NCI-H510A (cell line): ENCODE results near the gene ADCY5.

ENCODE experiments used
- DNase-seq: peaks from one replicate; lab custom pipeline; 2025; lab: John Stamatoyannopoulos, UW

ADCY5 gene

DNA sequence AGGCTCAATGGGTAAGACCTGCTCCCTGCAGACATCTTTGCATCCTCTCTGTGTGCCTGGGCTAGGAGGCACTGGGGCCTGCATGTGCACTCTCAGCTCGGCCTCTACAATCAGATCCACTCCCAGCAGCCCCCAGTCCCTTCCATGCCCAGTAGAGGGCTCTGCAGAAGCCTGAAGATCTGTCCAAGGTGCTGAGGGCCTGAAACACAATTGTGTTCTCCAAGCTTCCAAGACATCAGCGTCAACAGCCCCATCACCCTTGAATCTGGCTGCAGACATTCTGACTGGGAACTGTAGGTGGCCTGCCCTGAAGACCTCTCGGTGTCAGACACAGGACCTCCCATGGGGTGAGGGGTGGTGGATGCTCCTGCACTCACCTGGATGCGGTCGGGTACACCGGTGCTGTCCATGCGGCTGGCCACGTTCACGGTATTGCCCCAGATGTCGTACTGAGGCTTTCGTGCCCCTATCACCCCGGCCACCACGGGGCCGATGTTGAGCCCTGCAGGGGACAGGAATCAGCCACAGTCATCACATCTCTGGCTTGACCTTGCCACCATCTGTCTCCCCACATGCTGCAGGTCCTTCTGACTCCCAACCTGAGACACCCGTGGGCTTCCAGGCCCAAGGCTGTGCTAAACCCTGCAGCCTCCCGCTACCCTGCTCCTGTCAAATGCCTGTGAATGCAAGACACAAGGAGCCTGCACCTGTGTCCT, 162.4 kb downstream of the ADCY5 start:
- DNase-seq = no peak

DNA sequence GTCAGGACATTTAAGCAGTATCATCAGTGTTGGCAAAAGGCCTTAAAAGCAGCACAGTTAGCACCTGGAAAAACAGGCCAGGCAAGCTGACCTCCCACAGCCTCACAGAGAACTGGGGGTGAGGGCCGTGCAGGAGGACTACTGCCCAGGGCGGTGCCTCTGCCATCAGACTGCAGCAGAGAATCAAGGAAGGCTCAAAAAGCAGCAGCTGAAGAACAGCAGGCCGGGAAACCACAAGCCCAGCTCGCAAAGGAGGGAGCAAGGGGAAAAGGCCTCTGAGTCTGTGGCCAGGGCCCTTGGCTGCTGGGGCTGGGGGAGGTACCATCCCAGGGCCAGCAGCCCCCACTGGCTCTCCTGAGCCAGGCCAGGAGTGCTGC, 163.0 kb downstream of the ADCY5 start:
- no peak for DNase-seq

DNA sequence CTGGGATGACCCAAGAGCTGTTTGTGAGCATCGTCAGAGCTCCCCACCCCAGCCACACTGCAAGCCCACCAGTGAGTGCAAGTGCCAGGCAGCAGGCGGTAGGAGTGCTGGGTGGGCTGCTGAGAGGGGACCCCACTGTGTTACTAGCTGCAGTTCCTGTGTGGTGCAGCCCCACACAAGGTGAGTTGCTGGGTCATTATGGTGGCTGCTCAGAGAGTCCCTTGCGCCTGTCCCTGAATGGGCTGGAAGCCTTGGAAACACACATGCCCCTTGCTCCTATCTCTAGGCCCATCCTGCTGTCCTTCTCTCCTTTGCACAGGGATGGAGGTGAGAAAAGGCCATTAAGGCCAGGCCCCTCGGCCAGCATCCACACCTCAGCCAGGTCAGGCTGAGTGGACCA, 163.4 kb downstream of the ADCY5 start:
- no peak for DNase-seq

GRCh38 chr3:123285066-123285465, 163.8 kb downstream of the ADCY5 start:
- DNase-seq = no peak

DNA sequence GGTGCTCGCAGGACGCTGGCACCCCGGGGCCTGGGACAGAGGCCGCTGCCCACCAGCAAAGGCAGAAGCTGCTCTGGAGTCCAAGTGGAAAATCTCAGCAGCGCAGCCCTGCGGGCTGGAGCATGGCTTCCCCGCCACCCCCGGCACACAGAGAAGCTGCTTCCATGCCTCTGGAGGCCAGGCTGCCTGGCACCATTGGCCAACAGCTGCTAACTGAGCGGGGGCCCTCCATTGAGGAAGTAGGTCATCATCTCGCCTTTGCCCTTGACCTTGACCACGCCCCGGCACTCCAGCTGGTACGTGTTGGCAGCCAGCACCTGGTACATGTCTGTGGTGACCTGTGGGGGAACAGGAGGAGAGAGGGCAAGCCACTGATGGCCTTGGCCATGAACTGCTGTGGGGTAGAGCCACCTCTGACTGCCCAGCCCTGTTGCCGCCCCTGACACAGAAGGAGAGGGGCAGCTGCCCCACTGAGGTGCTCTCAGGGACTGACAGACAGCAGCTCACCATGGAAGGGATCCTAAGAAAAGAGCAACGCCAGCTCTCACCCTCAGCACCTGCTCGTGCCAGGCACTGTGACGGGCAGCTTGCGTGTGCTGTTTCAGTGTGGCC, 164.4 kb downstream of the ADCY5 start:
- no peak for DNase-seq

DNA sequence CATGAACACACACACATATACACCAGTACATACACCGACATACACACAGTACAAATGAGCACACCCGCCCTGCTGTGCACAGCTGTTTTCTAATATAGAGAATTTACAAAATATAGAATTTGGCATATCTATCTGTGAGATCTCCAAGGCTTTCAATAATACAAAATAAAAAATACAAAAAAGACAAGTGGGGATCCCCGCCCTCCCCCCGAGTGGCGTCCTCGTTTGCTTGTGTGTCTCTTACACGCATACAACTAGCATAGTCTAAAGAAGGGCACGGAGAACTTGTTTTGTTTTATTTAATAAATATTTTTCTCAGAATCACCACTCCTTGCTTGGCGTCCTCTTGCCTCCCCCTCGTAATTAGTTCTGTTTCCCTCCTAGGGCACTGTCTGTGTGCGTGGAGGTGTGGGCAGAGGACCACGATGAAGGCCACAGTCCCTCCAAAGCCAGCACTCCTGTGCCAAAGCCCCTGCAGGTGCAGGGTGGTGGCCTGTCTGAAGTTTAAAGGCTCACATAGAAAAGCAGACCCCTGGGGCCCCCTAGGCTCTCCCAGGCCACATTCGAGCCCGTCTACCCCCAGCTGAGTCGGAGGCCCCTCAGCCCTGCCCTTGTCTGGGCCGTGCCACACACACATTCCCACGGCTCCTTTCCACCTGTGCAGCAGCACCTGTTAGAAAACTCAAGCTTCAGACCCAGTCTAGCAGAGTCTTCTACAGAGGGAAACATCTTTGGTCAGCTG, 165.1 kb downstream of the ADCY5 start:
- no peak for DNase-seq

GRCh38 chr3:123283074-123283473, 165.8 kb downstream of the ADCY5 start:
- DNase-seq = no peak

- no peak for DNase-seq
These were observed 166.4 kb downstream of the ADCY5 start for GRCh38 chr3:123282461-123282860.

DNA sequence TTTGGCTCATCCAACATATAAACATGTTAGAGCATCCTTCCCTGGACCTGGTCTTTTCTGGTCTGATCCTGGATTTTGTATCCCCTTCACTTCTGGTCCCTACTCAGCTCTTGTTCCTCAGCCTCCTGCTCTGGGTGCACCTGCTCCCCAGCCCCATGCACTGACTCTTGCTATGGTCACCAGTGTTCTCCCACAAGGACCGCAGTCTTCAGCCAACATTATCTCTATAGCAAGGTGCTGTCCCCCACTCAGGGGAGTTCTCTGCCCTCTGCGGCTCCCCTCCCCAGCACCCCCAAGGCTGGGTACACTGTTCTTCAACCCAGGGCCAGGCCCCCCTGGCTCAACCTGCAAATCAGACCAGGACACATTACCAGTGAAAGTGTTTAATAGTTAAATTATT, 167.0 kb downstream of the ADCY5 start:
- no peak for DNase-seq

GRCh38 chr3:123281406-123281805, 167.5 kb downstream of the ADCY5 start:
- DNase-seq = no peak

- DNase-seq = no peak
These were observed 169.8 kb downstream of the ADCY5 start for GRCh38 chr3:123279121-123279520.

- no peak for DNase-seq
These were observed 170.4 kb downstream of the ADCY5 start for GRCh38 chr3:123278446-123278845.

- no peak for DNase-seq
These were observed 171.8 kb downstream of the ADCY5 start for GRCh38 chr3:123277106-123277505.

- no peak for DNase-seq
These were observed 172.4 kb downstream of the ADCY5 start for GRCh38 chr3:123276346-123277006.

DNA sequence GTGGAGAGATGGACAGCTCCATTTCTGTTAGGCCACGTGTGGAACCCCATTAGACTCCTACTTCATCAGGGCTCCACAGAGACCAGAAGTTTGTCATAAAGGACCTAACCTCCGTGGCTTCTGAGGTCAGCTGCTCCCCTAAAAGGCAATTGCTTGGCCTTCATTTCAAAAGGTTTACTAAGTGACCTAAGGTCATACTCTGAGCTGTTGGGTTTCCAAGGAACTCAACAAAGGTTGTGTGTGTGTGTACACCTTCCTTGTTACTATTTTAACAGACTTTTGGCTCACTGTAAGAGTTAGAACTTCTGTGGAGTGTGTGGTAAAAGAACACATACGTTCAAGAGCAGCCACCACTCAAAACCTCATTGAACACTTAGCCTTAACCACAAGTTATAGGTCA, 173.2 kb downstream of the ADCY5 start:
- DNase-seq = no peak

DNA sequence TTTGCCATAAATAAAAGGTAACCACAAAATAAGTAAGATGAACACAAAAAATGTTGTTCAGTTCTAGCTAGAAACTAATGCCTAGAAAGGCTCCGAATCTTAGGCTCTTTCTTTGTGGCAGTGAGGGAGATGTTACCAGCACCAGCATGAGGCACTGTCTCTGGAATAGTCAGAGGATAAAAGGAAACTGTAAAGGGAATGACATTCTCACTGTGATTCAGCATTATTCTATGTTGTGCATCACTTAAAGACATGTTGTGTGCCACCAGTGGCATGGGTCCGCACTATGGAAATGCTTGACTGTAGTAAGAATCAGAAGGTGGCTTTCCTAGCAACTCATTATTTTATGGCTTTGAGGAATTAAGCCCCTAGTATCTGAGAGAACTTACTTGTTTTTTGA, 176.3 kb downstream of the ADCY5 start:
- DNase-seq = no peak

DNA sequence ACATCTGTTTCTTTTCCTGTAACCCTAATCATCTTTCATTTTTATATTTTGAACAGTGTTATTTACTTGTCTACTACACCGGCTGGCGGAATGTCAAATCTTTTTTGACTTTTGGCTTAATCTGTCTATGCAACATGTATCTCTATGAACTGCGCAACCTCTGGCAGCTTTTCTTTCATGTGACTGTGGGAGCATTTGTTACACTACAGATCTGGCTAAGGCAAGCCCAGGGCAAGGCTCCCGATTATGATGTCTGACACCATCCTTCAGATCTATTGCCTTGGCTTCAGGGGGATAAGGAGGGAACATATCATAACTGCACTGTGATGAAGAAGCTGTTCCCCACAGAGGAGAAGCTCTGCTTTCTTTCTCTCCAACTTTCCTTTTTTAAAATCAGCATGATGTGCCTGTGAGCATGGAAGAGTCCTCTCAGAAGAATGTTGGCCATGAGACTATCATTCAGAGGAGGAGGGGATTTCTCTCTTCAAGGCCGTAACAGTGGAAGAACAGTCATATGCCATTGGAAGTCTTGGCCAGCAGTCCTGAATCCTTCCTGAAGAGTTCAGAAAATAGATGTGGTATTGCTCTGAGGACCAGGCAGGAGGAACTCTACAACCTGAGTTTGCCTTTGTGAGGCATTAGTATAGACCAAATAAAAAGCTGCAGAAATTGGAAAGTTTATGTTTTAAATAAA, 177.3 kb downstream of the ADCY5 start:
- DNase-seq = no peak

- DNase-seq = no peak
These were observed 178.1 kb downstream of the ADCY5 start for GRCh38 chr3:123270818-123271217.

DNA sequence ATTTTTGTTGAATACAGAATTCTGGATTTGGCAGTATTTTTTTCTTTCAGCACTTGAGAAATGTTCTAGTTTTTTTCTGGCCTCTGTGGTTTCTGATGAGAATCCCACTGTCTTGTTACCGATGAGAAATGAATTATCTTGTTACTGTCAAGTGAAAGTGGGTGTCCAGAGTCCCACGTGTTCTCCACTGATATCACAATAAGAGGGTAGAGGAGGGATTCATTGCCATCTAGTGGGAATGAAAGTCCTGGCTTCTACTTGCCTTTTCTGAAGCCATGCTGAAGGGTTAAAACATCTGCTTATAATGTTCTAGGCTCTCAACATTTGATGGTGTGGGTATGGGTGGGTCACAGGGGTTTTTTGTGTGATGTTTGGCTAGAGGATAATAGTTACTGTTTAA, 181.1 kb downstream of the ADCY5 start:
- no peak for DNase-seq

DNA sequence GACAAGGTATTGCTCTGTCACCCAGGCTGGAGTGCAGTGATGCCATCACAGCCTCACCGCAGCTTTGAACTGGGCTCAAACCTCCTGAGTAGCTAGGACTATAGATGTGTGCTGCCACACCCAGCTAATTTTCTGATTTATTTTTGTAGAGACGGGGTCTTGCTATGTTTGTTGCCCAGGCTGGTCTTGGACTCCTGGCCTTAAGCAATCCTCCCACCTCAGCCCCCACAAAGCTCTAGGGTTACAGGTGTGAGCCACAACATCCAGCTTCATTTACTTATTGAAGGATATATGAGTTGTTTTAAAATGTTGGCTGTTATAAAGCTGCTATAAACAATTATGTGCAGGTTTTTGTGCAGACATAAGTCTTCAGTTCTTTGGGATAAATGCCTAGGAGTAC, 184.9 kb downstream of the ADCY5 start:
- DNase-seq = no peak

- no peak for DNase-seq
These were observed 186.0 kb downstream of the ADCY5 start for GRCh38 chr3:123262868-123263267.

- no peak for DNase-seq
These were observed 186.7 kb downstream of the ADCY5 start for GRCh38 chr3:123262226-123262625.
